ENCODE measurements around the gene STK25. TPM values are rescaled to one million over a fixed set of nuclear protein-coding genes. Genes with fewer than 3 reads are reported as not detected.

STK25 gene
- total RNA-seq, 1 donor from 2014 or later = 125 TPM

GRCh38 chr2:241466230-241466629, 42.2 kb downstream of the STK25 start:
- intact Hi-C loops (cut with DNase I) = no loop called here
- ATAC-seq (no peak), DNase-seq (no peak)
- Histone ChIP-seq H3K36me3 (peaks cover 30% of the 10 kb centered on the region), H3K4me3 (no peak overlapping the region), H3K27me3 (ENCODE audit: low read depth) (no peaks in the 10 kb centered on the region), H3K9me3 (no peaks in the 10 kb centered on the region), H3K27ac (no peak overlapping the region), H3K4me1 (no peaks in the 10 kb centered on the region)
- TF ChIP-seq CTCF (IDR thresholded peaks at IDR 0.05) = no peak

- intact Hi-C loops (cut with DNase I) = no loop called here
- no peak for TF ChIP-seq CTCF (IDR thresholded peaks at IDR 0.05)
- H3K27me3 ChIP-seq (ENCODE audit: low read depth) = no peaks in the 10 kb centered on the region
- no peak overlapping the region for H3K4me3 ChIP-seq
- H3K9me3 ChIP-seq = no peaks in the 10 kb centered on the region
- no peak overlapping the region for H3K27ac ChIP-seq
- ATAC-seq = no peak
- DNase-seq = no peak
- H3K36me3 ChIP-seq = peaks cover 30% of the 10 kb centered on the region
- H3K4me1 ChIP-seq = no peaks in the 10 kb centered on the region
These were observed 42.8 kb downstream of the STK25 start for GRCh38 chr2:241465543-241465942.

GRCh38 chr2:241463276-241464135, 44.9 kb downstream of the STK25 start:
- intact Hi-C loops (cut with DNase I) = no loop called here
- no peak for ATAC-seq
- no peak for DNase-seq
- H3K4me1 ChIP-seq = no peaks in the 10 kb centered on the region
- H3K9me3 ChIP-seq = no peaks in the 10 kb centered on the region
- no peak for TF ChIP-seq CTCF (IDR thresholded peaks at IDR 0.05)
- H3K27me3 ChIP-seq (ENCODE audit: low read depth) = no peaks in the 10 kb centered on the region
- no peak overlapping the region for H3K27ac ChIP-seq
- H3K4me3 ChIP-seq = no peak overlapping the region
- H3K36me3 ChIP-seq = peaks cover 22% of the 10 kb centered on the region

GRCh38 chr2:241461693-241462677, 46.4 kb downstream of the STK25 start:
- no peaks in the 10 kb centered on the region for H3K4me1 ChIP-seq
- no peak for TF ChIP-seq CTCF (IDR thresholded peaks at IDR 0.05)
- ATAC-seq = peak; percentile 28 to 54
- H3K27ac ChIP-seq = no peak overlapping the region
- DNase-seq = no peak
- peaks cover 17% of the 10 kb centered on the region for H3K36me3 ChIP-seq
- H3K4me3 ChIP-seq = no peak overlapping the region
- intact Hi-C loops (cut with DNase I) = no loop called here
- no peaks in the 10 kb centered on the region for H3K9me3 ChIP-seq
- no peaks in the 10 kb centered on the region for H3K27me3 ChIP-seq (ENCODE audit: low read depth)

- no peak for TF ChIP-seq CTCF (IDR thresholded peaks at IDR 0.05)
- intact Hi-C loops (cut with DNase I) = no loop called here
- Histone ChIP-seq H3K27me3 (ENCODE audit: low read depth) (no peaks in the 10 kb centered on the region), H3K4me1 (no peaks in the 10 kb centered on the region), H3K4me3 (no peak overlapping the region), H3K36me3 (peaks cover 17% of the 10 kb centered on the region), H3K9me3 (no peaks in the 10 kb centered on the region), H3K27ac (no peak overlapping the region)
- DNase-seq (no peak), ATAC-seq (no peak)
These were observed 47.8 kb downstream of the STK25 start for GRCh38 chr2:241460631-241461030.
